Stimulated activated effector memory CD8-positive, alpha-beta T cell treated with anti-CD3 and anti-CD28 coated beads, Interleukin-12 subunit alpha, Interleukin-12 subunit beta, amount 100 ng/mL, for 72 hours (primary cell): ENCODE results near the gene COBL.

ENCODE experiments used
- ATAC-seq: fragments of 150-1000 bp; cut with Tn5 transposase; 2 replicates; pipeline ENCODE4 v1.10.0; 2021
- DNase-seq, 2 donors: peaks; one replicate each; pipeline ENCODE4 v3.0.0; 2021 to 2022; ENCODE audit warnings: low spot score in 2 of 2
- H3K27ac Mint-ChIP-seq: one replicate; pipeline ENCODE4 v1.8.0; 2022; ENCODE audit warnings: mild to moderate bottlenecking, mixed read lengths
- H3K36me3 Mint-ChIP-seq: one replicate; pipeline ENCODE4 v1.8.0; 2022; ENCODE audit warnings: mild to moderate bottlenecking, mixed read lengths
- H3K4me1 Mint-ChIP-seq: one replicate; pipeline ENCODE4 v1.8.0; 2022; ENCODE audit warnings: mixed read lengths
- H3K4me3 Mint-ChIP-seq: one replicate; pipeline ENCODE4 v1.8.0; 2022; ENCODE audit warnings: mild to moderate bottlenecking, mixed read lengths
- H3K9me3 Mint-ChIP-seq: one replicate; pipeline ENCODE4 v1.8.0; 2022; ENCODE audit warnings: mixed read lengths

The COBL gene

GRCh38 chr7:50988465-50988864 lies 328.1 kb downstream of the COBL start:
- H3K36me3 Mint-ChIP-seq = no peaks in the 10 kb centered on the region
- H3K9me3 Mint-ChIP-seq = no peaks in the 10 kb centered on the region
- DNase-seq (no peak), ATAC-seq (no peak)
- no peak overlapping the region for H3K4me3 Mint-ChIP-seq
- no peaks in the 10 kb centered on the region for H3K4me1 Mint-ChIP-seq
- H3K27ac Mint-ChIP-seq = no peak overlapping the region

- DNase-seq (no peak), ATAC-seq (no peak)
- Mint-ChIP-seq H3K27ac (no peak overlapping the region), H3K9me3 (no peaks in the 10 kb centered on the region), H3K4me3 (no peak overlapping the region), H3K36me3 (no peaks in the 10 kb centered on the region), H3K4me1 (no peaks in the 10 kb centered on the region)
Measured at GRCh38 chr7:50985096-50985495, 331.5 kb downstream of the COBL start.

GRCh38 chr7:50983850-50984249 lies 332.8 kb downstream of the COBL start:
- DNase-seq (no peak), ATAC-seq (no peak)
- Mint-ChIP-seq H3K4me3 (no peak overlapping the region), H3K36me3 (no peaks in the 10 kb centered on the region), H3K9me3 (peaks cover 1% of the 10 kb centered on the region), H3K4me1 (no peaks in the 10 kb centered on the region), H3K27ac (no peak overlapping the region)

- H3K4me1 Mint-ChIP-seq = no peaks in the 10 kb centered on the region
- H3K27ac Mint-ChIP-seq = no peak overlapping the region
- peaks cover 2% of the 10 kb centered on the region for H3K9me3 Mint-ChIP-seq
- H3K4me3 Mint-ChIP-seq = no peak overlapping the region
- no peaks in the 10 kb centered on the region for H3K36me3 Mint-ChIP-seq
- ATAC-seq (no peak), DNase-seq (no peak)
Measured at GRCh38 chr7:50982626-50983025, 334.0 kb downstream of the COBL start.

GRCh38 chr7:50981743-50982142 lies 334.9 kb downstream of the COBL start:
- H3K36me3 Mint-ChIP-seq = no peaks in the 10 kb centered on the region
- no peak overlapping the region for H3K4me3 Mint-ChIP-seq
- no peak for DNase-seq
- no peak for ATAC-seq
- peaks cover 2% of the 10 kb centered on the region for H3K9me3 Mint-ChIP-seq
- no peak overlapping the region for H3K27ac Mint-ChIP-seq
- H3K4me1 Mint-ChIP-seq = no peaks in the 10 kb centered on the region

- Mint-ChIP-seq H3K9me3 (peaks cover 2% of the 10 kb centered on the region), H3K4me3 (no peak overlapping the region), H3K4me1 (no peaks in the 10 kb centered on the region), H3K36me3 (no peaks in the 10 kb centered on the region), H3K27ac (no peak overlapping the region)
- ATAC-seq (no peak), DNase-seq (no peak)
Measured at GRCh38 chr7:50980411-50980810, 336.2 kb downstream of the COBL start.

GRCh38 chr7:50978633-50979215 lies 337.9 kb downstream of the COBL start:
- Mint-ChIP-seq H3K27ac (no peak overlapping the region), H3K4me1 (no peaks in the 10 kb centered on the region), H3K4me3 (no peak overlapping the region), H3K36me3 (no peaks in the 10 kb centered on the region), H3K9me3 (peaks cover 2% of the 10 kb centered on the region)
- DNase-seq = no peak
- no peak for ATAC-seq

- no peaks in the 10 kb centered on the region for H3K4me1 Mint-ChIP-seq
- peaks cover 2% of the 10 kb centered on the region for H3K9me3 Mint-ChIP-seq
- H3K4me3 Mint-ChIP-seq = no peak overlapping the region
- DNase-seq (no peak), ATAC-seq (no peak)
- H3K36me3 Mint-ChIP-seq = no peaks in the 10 kb centered on the region
- no peak overlapping the region for H3K27ac Mint-ChIP-seq
Measured at GRCh38 chr7:50977421-50977820, 339.2 kb downstream of the COBL start.

- H3K4me1 Mint-ChIP-seq = no peaks in the 10 kb centered on the region
- no peak for DNase-seq
- H3K4me3 Mint-ChIP-seq = no peak overlapping the region
- H3K36me3 Mint-ChIP-seq = no peaks in the 10 kb centered on the region
- no peak overlapping the region for H3K27ac Mint-ChIP-seq
- peaks cover 2% of the 10 kb centered on the region for H3K9me3 Mint-ChIP-seq
- ATAC-seq = no peak
Measured at GRCh38 chr7:50976064-50976463, 340.5 kb downstream of the COBL start.

- DNase-seq (no peak), ATAC-seq (no peak)
- no peak overlapping the region for H3K4me3 Mint-ChIP-seq
- H3K36me3 Mint-ChIP-seq = no peaks in the 10 kb centered on the region
- no peaks in the 10 kb centered on the region for H3K4me1 Mint-ChIP-seq
- H3K9me3 Mint-ChIP-seq = peaks cover 2% of the 10 kb centered on the region
- no peak overlapping the region for H3K27ac Mint-ChIP-seq
Measured at GRCh38 chr7:50974240-50974639, 342.4 kb downstream of the COBL start.

- DNase-seq = no peak
- no peaks in the 10 kb centered on the region for H3K36me3 Mint-ChIP-seq
- H3K27ac Mint-ChIP-seq = no peak overlapping the region
- no peak overlapping the region for H3K4me3 Mint-ChIP-seq
- ATAC-seq = peak; percentile 28
- no peaks in the 10 kb centered on the region for H3K4me1 Mint-ChIP-seq
- peaks cover under 1% of the 10 kb centered on the region for H3K9me3 Mint-ChIP-seq
Measured at GRCh38 chr7:50973814-50974213, 342.8 kb downstream of the COBL start.

- no peaks in the 10 kb centered on the region for H3K36me3 Mint-ChIP-seq
- no peaks in the 10 kb centered on the region for H3K4me1 Mint-ChIP-seq
- H3K9me3 Mint-ChIP-seq = peaks cover 9% of the 10 kb centered on the region
- H3K4me3 Mint-ChIP-seq = no peak overlapping the region
- no peak overlapping the region for H3K27ac Mint-ChIP-seq
- ATAC-seq = no peak
- DNase-seq = no peak
Measured at GRCh38 chr7:50970092-50970491, 346.5 kb downstream of the COBL start.
